ENCODE measurements around the gene RGPD4.

GRCh38 chr2:107809835-107810234 lies 16.9 kb upstream of the RGPD4 start:
- TF ChIP-seq, protein P1, sequence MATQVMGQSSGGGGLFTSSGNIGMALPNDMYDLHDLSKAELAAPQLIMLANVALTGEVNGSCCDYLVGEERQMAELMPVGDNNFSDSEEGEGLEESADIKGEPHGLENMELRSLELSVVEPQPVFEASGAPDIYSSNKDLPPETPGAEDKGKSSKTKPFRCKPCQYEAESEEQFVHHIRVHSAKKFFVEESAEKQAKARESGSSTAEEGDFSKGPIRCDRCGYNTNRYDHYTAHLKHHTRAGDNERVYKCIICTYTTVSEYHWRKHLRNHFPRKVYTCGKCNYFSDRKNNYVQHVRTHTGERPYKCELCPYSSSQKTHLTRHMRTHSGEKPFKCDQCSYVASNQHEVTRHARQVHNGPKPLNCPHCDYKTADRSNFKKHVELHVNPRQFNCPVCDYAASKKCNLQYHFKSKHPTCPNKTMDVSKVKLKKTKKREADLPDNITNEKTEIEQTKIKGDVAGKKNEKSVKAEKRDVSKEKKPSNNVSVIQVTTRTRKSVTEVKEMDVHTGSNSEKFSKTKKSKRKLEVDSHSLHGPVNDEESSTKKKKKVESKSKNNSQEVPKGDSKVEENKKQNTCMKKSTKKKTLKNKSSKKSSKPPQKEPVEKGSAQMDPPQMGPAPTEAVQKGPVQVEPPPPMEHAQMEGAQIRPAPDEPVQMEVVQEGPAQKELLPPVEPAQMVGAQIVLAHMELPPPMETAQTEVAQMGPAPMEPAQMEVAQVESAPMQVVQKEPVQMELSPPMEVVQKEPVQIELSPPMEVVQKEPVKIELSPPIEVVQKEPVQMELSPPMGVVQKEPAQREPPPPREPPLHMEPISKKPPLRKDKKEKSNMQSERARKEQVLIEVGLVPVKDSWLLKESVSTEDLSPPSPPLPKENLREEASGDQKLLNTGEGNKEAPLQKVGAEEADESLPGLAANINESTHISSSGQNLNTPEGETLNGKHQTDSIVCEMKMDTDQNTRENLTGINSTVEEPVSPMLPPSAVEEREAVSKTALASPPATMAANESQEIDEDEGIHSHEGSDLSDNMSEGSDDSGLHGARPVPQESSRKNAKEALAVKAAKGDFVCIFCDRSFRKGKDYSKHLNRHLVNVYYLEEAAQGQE (IDR thresholded peaks at IDR 0.05; ENCODE audit: insufficient read depth in 1 of 2, low read depth in 2 of 2, low read length in 2 of 2), result no peak
- TF ChIP-seq POLR2AphosphoS5 (IDR thresholded peaks at IDR 0.05; ENCODE audit: low read depth, low read length), result no peak
- no peak for TF ChIP-seq SIN3A (IDR thresholded peaks at IDR 0.05; ENCODE audit: borderline replicate concordance, insufficient read depth, low read length)
- TF ChIP-seq TAF1 (IDR thresholded peaks at IDR 0.05; ENCODE audit: borderline replicate concordance, insufficient read depth, low read length), result no peak
